Left lung (tissue), 10 donors: ENCODE results near the gene DLG2. TPM values are rescaled to one million over a fixed set of nuclear protein-coding genes. Genes with fewer than 3 reads are reported as not detected.
A peak's percentile ranks its signal among the peaks of the same experiment; 100 is the strongest.

Experiments
- ATAC-seq: fragments of 200-7000 bp; cut with Tn5 transposase; one replicate; pipeline ENCODE4 v1.9.1; 2020; ENCODE audit warnings: moderate library complexity
- DNase-seq, 4 donors: peaks; one replicate each; pipeline ENCODE4 v3.0.0-alpha.2; 2013 to 2020
- H3K27ac ChIP-seq, 2 donors: fragments of 200-600 bp; sonication (generic) in 1 of 2; one replicate each; pipeline versions ENCODE4 v1.5.0 to v1.8.0; 2020 to 2021
- H3K27me3 ChIP-seq, 2 donors: fragments of 200-600 bp; sonication (generic) in 1 of 2; one replicate each; pipeline versions ENCODE4 v1.5.0 to v1.8.0; 2020 to 2021
- H3K36me3 ChIP-seq, 2 donors: fragments of 200-600 bp; sonication (generic) in 1 of 2; one replicate each; pipeline versions ENCODE4 v1.5.0 to v1.8.0; 2020 to 2021
- H3K4me1 ChIP-seq, 2 donors: fragments of 200-600 bp; one replicate each; pipeline ENCODE4 v1.8.0; 2021
- H3K4me3 ChIP-seq, 2 donors: fragments of 200-600 bp; sonication (generic) in 1 of 2; one replicate each; pipeline versions ENCODE4 v1.5.0 to v1.8.0; 2020 to 2021; ENCODE audit warnings: mild to moderate bottlenecking in 1 of 2
- H3K9me3 ChIP-seq, 2 donors: fragments of 200-600 bp; sonication (generic) in 1 of 2; one replicate each; pipeline versions ENCODE4 v1.5.0 to v1.8.0; 2020 to 2021
- CTCF ChIP-seq, 2 donors: fragments of 200-600 bp; sonication (generic) in 1 of 2; IDR thresholded peaks; one replicate each; pipeline versions ENCODE4 v1.5.0 to v1.8.0; 2021; ENCODE audit warnings: antibody characterized with exemption in 2 of 2
- intact Hi-C, 2 donors: fragments of 100-400 bp; cut with DNase I; formaldehyde crosslinking; loops; one replicate each; pipeline versions ENCODE4 v1.11.2 to v1.14.2; 2022
- polyA plus RNA-seq, 6 donors: library from polyadenylated mRNA; unstranded; fragments of 120-200 nt; gene quantifications; one replicate each; pipeline ENCODE4 v1.2.1, GENCODE V29; 2013; ENCODE audit not compliant: insufficient read length in 6 of 6
- total RNA-seq, 2 donors: library from RNA; stranded (reverse); fragmentation: NEBNext Ultra II Directional; extraction: Animal tissue kit (Norgen Biotek cat#: 25700); gene quantifications; one replicate each; pipeline ENCODE4 v1.2.1, GENCODE V29; 2021
- donor health status: DM: no; HTN: yes; CAD: no.
- donor health status: DM: no; HTN: no; CAD: no.

Gene DLG2
- total and polyA plus RNA-seq, 8 donors: 4.5 to 15.0 (median 8.6) TPM

GRCh38 chr11:84056653-84057376, 1570.3 kb downstream of the DLG2 start:
- ATAC-seq: peak; percentile 17
- peak in 2 of 4 donors; percentile 11 to 37 for DNase-seq
- Histone ChIP-seq H3K36me3 (no peaks in the 10 kb centered on the region), H3K4me3 (no peak overlapping the region), H3K9me3 (no peaks in the 10 kb centered on the region), H3K27me3 (no peaks in the 10 kb centered on the region), H3K4me1 (no peaks in the 10 kb centered on the region), H3K27ac (no peak overlapping the region)
- intact Hi-C loops: no loop called here
- no peak for TF ChIP-seq CTCF (IDR thresholded peaks at IDR 0.05)

- ATAC-seq: no peak
Measured at GRCh38 chr11:84045146-84045545, 1582.0 kb downstream of the DLG2 start.

GRCh38 chr11:84044706-84045105, 1582.4 kb downstream of the DLG2 start:
- no peaks in the 10 kb centered on the region for H3K4me1 ChIP-seq
- no peak overlapping the region for H3K27ac ChIP-seq
- TF ChIP-seq CTCF (IDR thresholded peaks at IDR 0.05): no peak
- H3K9me3 ChIP-seq: peaks cover 0 to 7% of the 10 kb centered on the region in 2 donors
- H3K27me3 ChIP-seq: no peaks in the 10 kb centered on the region
- H3K4me3 ChIP-seq: no peak overlapping the region
- intact Hi-C loops: no loop called here
- ATAC-seq (no peak), DNase-seq (no peak)
- H3K36me3 ChIP-seq: no peaks in the 10 kb centered on the region

More at GRCh38 chr11:84045146-84045545, 1582.0 kb downstream of the DLG2 start:
- TF ChIP-seq CTCF (IDR thresholded peaks at IDR 0.05): no peak
- Histone ChIP-seq H3K4me3 (no peak overlapping the region), H3K36me3 (no peaks in the 10 kb centered on the region), H3K9me3 (peaks cover 0 to 7% of the 10 kb centered on the region in 2 donors), H3K27me3 (no peaks in the 10 kb centered on the region), H3K27ac (no peak overlapping the region), H3K4me1 (no peaks in the 10 kb centered on the region)
- intact Hi-C loops: no loop called here
- no peak for DNase-seq

GRCh38 chr11:84036664-84037194, 1590.4 kb downstream of the DLG2 start:
- Histone ChIP-seq H3K4me3 (no peak overlapping the region), H3K36me3 (no peaks in the 10 kb centered on the region), H3K9me3 (peaks cover 0 to 13% of the 10 kb centered on the region in 2 donors), H3K27ac (peak overlapping the region in 1 of 2 donors; percentile 13), H3K4me1 (peaks cover 0 to 2% of the 10 kb centered on the region in 2 donors), H3K27me3 (no peaks in the 10 kb centered on the region)
- ATAC-seq: no peak
- no peak for TF ChIP-seq CTCF (IDR thresholded peaks at IDR 0.05)
- DNase-seq: no peak
- intact Hi-C loops: no loop called here

- H3K9me3 ChIP-seq: peaks cover 0 to 7% of the 10 kb centered on the region in 2 donors
- no peaks in the 10 kb centered on the region for H3K36me3 ChIP-seq
- DNase-seq: no peak
- H3K4me1 ChIP-seq: peaks cover 0 to 2% of the 10 kb centered on the region in 2 donors
- H3K27me3 ChIP-seq: no peaks in the 10 kb centered on the region
- peak; percentile 47 for ATAC-seq
- H3K4me3 ChIP-seq: no peak overlapping the region
- H3K27ac ChIP-seq: peak overlapping the region in 1 of 2 donors; percentile 43
- intact Hi-C loops: no loop called here
- no peak for TF ChIP-seq CTCF (IDR thresholded peaks at IDR 0.05)
Measured at GRCh38 chr11:84035645-84036044, 1591.5 kb downstream of the DLG2 start.
